DOHH2 (cell line): ENCODE results near the gene PLA2G7.

ENCODE experiments used
- EZH2phosphoT487 ChIP-seq: fragments of 200-600 bp; sonication (generic); IDR thresholded peaks from 2 replicates; pipeline ENCODE4 v1.6.1; 2017; ENCODE audit warnings: borderline replicate concordance, mild to moderate bottlenecking, antibody characterized with exemption, low read length, moderate library complexity, mixed read lengths
- TF ChIP-seq, protein P1 (sequence below): fragments of 200-600 bp; sonication (generic); IDR thresholded peaks from one replicate; pipeline ENCODE4 v1.5.1; 2014; ENCODE audit warnings: antibody characterized with exemption, mild to moderate bottlenecking, low read depth, low read length; ENCODE audit not compliant: poor library complexity, severe bottlenecking

- TF ChIP-seq, protein P1, sequence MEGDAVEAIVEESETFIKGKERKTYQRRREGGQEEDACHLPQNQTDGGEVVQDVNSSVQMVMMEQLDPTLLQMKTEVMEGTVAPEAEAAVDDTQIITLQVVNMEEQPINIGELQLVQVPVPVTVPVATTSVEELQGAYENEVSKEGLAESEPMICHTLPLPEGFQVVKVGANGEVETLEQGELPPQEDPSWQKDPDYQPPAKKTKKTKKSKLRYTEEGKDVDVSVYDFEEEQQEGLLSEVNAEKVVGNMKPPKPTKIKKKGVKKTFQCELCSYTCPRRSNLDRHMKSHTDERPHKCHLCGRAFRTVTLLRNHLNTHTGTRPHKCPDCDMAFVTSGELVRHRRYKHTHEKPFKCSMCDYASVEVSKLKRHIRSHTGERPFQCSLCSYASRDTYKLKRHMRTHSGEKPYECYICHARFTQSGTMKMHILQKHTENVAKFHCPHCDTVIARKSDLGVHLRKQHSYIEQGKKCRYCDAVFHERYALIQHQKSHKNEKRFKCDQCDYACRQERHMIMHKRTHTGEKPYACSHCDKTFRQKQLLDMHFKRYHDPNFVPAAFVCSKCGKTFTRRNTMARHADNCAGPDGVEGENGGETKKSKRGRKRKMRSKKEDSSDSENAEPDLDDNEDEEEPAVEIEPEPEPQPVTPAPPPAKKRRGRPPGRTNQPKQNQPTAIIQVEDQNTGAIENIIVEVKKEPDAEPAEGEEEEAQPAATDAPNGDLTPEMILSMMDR: no peak
- TF ChIP-seq EZH2phosphoT487: no peak
Observed at GRCh38 chr6:46756469-46757213, 21.5 kb upstream of the PLA2G7 start.
